NCI-H1092 (cell line): ENCODE data around the gene ROPN1L.
"Not testable (repeated sequence)": the region's sequence is repeated elsewhere in the genome, so short reads cannot be mapped to it uniquely, and the experiment has no call there.

Experiments
- DNase-seq: peaks from one replicate; lab custom pipeline; 2025; lab: John Stamatoyannopoulos, UW

Gene ROPN1L

GRCh38 chr5:10480237-10480985 is 38.7 kb downstream of the ROPN1L start:
- no peak for DNase-seq

GRCh38 chr5:10481241-10481935 is 39.7 kb downstream of the ROPN1L start:
- no peak for DNase-seq

- DNase-seq = no peak
Observed at GRCh38 chr5:10482791-10483530, 41.3 kb downstream of the ROPN1L start.

GRCh38 chr5:10484774-10485141 is 43.1 kb downstream of the ROPN1L start:
- no peak for DNase-seq

- DNase-seq = no peak
Observed at GRCh38 chr5:10485142-10485795, 43.6 kb downstream of the ROPN1L start.

- DNase-seq = no peak
Observed at GRCh38 chr5:10485897-10486296, 44.2 kb downstream of the ROPN1L start.

GRCh38 chr5:10486511-10487344 is 45.0 kb downstream of the ROPN1L start:
- no peak for DNase-seq

GRCh38 chr5:10488144-10488543 is 46.5 kb downstream of the ROPN1L start:
- no peak for DNase-seq

- no peak for DNase-seq
Observed at GRCh38 chr5:10489810-10490426, 48.2 kb downstream of the ROPN1L start.

- no peak for DNase-seq
Observed at GRCh38 chr5:10490927-10491672, 49.4 kb downstream of the ROPN1L start.

GRCh38 chr5:10491673-10492026 is 50.0 kb downstream of the ROPN1L start:
- no peak for DNase-seq

GRCh38 chr5:10493884-10494283 is 52.2 kb downstream of the ROPN1L start:
- no peak for DNase-seq

- DNase-seq = not testable (repeated sequence)
Observed at GRCh38 chr5:10494497-10494896, 52.8 kb downstream of the ROPN1L start.

- DNase-seq = no peak
Observed at GRCh38 chr5:10497554-10497953, 55.9 kb downstream of the ROPN1L start.

GRCh38 chr5:10498350-10498749 is 56.7 kb downstream of the ROPN1L start:
- no peak for DNase-seq

- no peak for DNase-seq
Observed at GRCh38 chr5:10499066-10499465, 57.4 kb downstream of the ROPN1L start.

GRCh38 chr5:10499776-10500175 is 58.1 kb downstream of the ROPN1L start:
- no peak for DNase-seq

- DNase-seq = no peak
Observed at GRCh38 chr5:10500669-10501068, 59.0 kb downstream of the ROPN1L start.

GRCh38 chr5:10501554-10502075 is 59.9 kb downstream of the ROPN1L start:
- no peak for DNase-seq

GRCh38 chr5:10502130-10502529 is 60.5 kb downstream of the ROPN1L start:
- no peak for DNase-seq
